Neural crest cell (in vitro differentiated cells): Measurements from ENCODE around the gene ELANE. TPM values are rescaled to one million over a fixed set of nuclear protein-coding genes. Genes with fewer than 3 reads are reported as not detected.
"Not testable (repeated sequence)": the region's sequence is repeated elsewhere in the genome, so short reads cannot be mapped to it uniquely, and the experiment has no call there.

Experiments used
- DNase-seq: peaks from one replicate; pipeline ENCODE4 v3.0.0; 2021; ENCODE audit warnings: low read depth, mixed read lengths, low spot score
- H3K27ac Mint-ChIP-seq: one replicate; pipeline ENCODE4 v1.8.0; 2021; ENCODE audit warnings: mild to moderate bottlenecking, mixed read lengths; ENCODE audit not compliant: unreplicated experiment
- H3K27me3 Mint-ChIP-seq: 2 replicates; pipeline ENCODE4 v1.8.0; 2021; ENCODE audit warnings: low read depth, mild to moderate bottlenecking, mixed read lengths
- H3K36me3 Mint-ChIP-seq: 2 replicates; pipeline ENCODE4 v1.8.0; 2021; ENCODE audit warnings: low read depth, mild to moderate bottlenecking, mixed read lengths
- H3K4me1 Mint-ChIP-seq: 2 replicates; pipeline ENCODE4 v1.8.0; 2021; ENCODE audit warnings: mixed read lengths
- H3K4me3 Mint-ChIP-seq: one replicate; pipeline ENCODE4 v1.8.0; 2021; ENCODE audit warnings: mild to moderate bottlenecking, mixed read lengths
- H3K9me3 Mint-ChIP-seq: 2 replicates; pipeline ENCODE4 v1.8.0; 2021; ENCODE audit warnings: mixed read lengths
- total RNA-seq: library from RNA; stranded (reverse); gene quantifications from 2 replicates; pipeline ENCODE4 v1.2.1, GENCODE V29; 2021
- TF ChIP-seq, protein P1 (sequence below): fragments of 200-600 bp; sonication (generic); conservative IDR thresholded peaks from 2 replicates; pipeline ENCODE4 v1.5.0; 2021; ENCODE audit warnings: antibody characterized with exemption, mild to moderate bottlenecking

ELANE gene
- total RNA-seq, 1 donor from 2014 or later = not detected

- H3K4me1 Mint-ChIP-seq = no peaks in the 10 kb centered on the region
- TF ChIP-seq, protein P1, sequence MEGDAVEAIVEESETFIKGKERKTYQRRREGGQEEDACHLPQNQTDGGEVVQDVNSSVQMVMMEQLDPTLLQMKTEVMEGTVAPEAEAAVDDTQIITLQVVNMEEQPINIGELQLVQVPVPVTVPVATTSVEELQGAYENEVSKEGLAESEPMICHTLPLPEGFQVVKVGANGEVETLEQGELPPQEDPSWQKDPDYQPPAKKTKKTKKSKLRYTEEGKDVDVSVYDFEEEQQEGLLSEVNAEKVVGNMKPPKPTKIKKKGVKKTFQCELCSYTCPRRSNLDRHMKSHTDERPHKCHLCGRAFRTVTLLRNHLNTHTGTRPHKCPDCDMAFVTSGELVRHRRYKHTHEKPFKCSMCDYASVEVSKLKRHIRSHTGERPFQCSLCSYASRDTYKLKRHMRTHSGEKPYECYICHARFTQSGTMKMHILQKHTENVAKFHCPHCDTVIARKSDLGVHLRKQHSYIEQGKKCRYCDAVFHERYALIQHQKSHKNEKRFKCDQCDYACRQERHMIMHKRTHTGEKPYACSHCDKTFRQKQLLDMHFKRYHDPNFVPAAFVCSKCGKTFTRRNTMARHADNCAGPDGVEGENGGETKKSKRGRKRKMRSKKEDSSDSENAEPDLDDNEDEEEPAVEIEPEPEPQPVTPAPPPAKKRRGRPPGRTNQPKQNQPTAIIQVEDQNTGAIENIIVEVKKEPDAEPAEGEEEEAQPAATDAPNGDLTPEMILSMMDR = no peak
- no peak overlapping the region for H3K27ac Mint-ChIP-seq
- H3K9me3 Mint-ChIP-seq = no peaks in the 10 kb centered on the region
- no peak overlapping the region for H3K4me3 Mint-ChIP-seq
- DNase-seq = no peak
- H3K36me3 Mint-ChIP-seq = no peaks in the 10 kb centered on the region
- H3K27me3 Mint-ChIP-seq = peaks cover 2% of the 10 kb centered on the region
Observed at GRCh38 chr19:876780-877314, 24.7 kb downstream of the ELANE start.

DNA sequence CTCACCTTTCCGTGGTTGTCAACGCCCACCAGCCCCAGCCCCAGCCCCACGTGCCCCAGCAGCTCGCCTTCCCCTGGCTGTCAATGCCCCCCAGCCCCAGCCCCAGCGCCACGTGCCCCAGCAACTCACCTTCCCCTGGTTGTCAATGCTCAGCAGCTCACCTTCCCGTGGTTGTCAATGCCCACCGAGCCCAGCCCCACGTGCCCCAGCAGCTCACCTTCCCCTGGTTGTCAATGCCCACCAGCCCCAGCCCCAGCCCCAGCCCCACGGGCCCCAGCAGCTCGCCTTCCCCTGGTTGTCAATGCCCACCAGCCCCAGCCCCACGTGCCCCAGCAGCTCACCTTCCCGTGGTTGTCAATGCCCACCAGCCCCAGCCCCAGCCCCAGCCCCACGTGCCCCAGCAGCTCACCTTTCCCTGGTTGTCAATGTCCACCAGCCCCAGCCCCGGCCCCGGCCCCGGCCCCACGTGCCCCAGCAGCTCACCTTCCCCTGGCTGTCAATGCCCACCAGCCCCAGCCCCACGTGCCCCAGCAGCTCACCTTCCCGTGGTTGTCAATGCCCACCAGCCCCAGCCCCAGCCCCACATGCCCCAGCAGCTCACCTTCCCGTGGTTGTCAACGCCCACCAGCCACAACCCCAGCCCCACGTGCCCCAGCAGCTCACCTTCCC, 26.0 kb downstream of the ELANE start:
- not testable (repeated sequence) for H3K27me3 Mint-ChIP-seq, H3K4me3 Mint-ChIP-seq, H3K4me1 Mint-ChIP-seq, H3K27ac Mint-ChIP-seq, DNase-seq, H3K9me3 Mint-ChIP-seq, H3K36me3 Mint-ChIP-seq

- not testable (repeated sequence) for H3K36me3 Mint-ChIP-seq, H3K27me3 Mint-ChIP-seq, H3K27ac Mint-ChIP-seq, DNase-seq, H3K9me3 Mint-ChIP-seq, H3K4me3 Mint-ChIP-seq, H3K4me1 Mint-ChIP-seq
Observed at GRCh38 chr19:878751-879561, 26.9 kb downstream of the ELANE start.

DNA sequence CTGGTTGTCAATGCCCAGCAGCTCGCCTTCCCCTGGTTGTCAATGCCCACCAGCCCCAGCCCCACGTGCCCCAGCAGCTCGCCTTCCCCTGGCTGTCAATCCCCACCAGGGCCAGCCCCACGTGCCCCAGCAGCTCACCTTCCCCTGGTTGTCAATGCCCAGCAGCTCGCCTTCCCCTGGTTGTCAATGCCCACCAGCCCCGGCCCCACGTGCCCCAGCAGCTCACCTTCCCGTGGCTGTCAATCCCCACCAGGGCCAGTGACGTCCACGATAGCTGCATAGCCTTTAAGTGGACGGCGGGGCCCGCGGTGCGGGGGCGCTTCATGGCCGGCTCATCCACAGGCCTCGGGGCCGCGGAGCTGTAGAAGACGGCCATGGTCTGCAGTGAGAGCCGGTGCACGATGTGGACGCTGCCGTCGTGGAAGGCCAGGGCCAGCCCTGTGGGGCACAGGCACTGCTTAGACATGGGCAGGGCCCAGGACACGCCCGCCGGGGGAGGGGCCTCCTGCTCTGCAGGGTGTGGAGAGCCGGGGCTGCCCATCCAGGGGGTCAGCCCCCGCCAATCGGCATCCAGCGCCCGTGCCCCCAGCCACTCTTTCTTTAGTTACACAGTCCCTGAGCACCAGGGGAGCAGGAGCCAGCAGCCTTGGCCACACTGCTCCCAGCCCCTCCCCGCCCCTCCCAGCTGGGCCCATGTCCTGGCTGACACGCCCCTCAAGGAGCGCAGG, 27.8 kb downstream of the ELANE start:
- Mint-ChIP-seq H3K4me1 (no peaks in the 10 kb centered on the region), H3K27me3 (no peaks in the 10 kb centered on the region), H3K4me3 (no peak overlapping the region), H3K27ac (no peak overlapping the region), H3K36me3 (no peaks in the 10 kb centered on the region), H3K9me3 (no peaks in the 10 kb centered on the region)
- TF ChIP-seq, protein P1 = no peak
- DNase-seq = no peak

- TF ChIP-seq, protein P1 = no peak
- Mint-ChIP-seq H3K4me3 (no peak overlapping the region), H3K4me1 (no peaks in the 10 kb centered on the region), H3K27ac (no peak overlapping the region), H3K36me3 (no peaks in the 10 kb centered on the region), H3K27me3 (no peaks in the 10 kb centered on the region), H3K9me3 (no peaks in the 10 kb centered on the region)
- no peak for DNase-seq
Observed at GRCh38 chr19:881385-882071, 29.4 kb downstream of the ELANE start.

GRCh38 chr19:882871-883497, 30.9 kb downstream of the ELANE start:
- TF ChIP-seq, protein P1 = no peak
- no peak for DNase-seq
- Mint-ChIP-seq H3K9me3 (no peaks in the 10 kb centered on the region), H3K4me1 (no peaks in the 10 kb centered on the region), H3K4me3 (no peak overlapping the region), H3K27ac (no peak overlapping the region), H3K36me3 (no peaks in the 10 kb centered on the region), H3K27me3 (no peaks in the 10 kb centered on the region)
